GM13976 (cell line): Measurements from ENCODE around the gene LIPA.
"Not testable (repeated sequence)": the region's sequence is repeated elsewhere in the genome, so short reads cannot be mapped to it uniquely, and the experiment has no call there.

Source experiments
- DNase-seq: peaks from one replicate; pipeline ENCODE4 v3.0.0; 2012; ENCODE audit warnings: low spot score
- CTCF ChIP-seq: IDR thresholded peaks from 2 replicates; pipeline ENCODE4 v1.5.1; 2012; ENCODE audit warnings: borderline replicate concordance, mild to moderate bottlenecking; ENCODE audit not compliant: insufficient read depth; ENCODE audit errors: extremely low read depth, missing control alignments, control extremely low read depth
- in situ Hi-C: fragments of 300-500 bp; cut with MboI; formaldehyde crosslinking; loops from one replicate; pipeline ENCODE4 v1.12.0; 2022; ENCODE audit warnings: low sequenced_read_pairs, mixed read lengths, inconsistent platforms; ENCODE audit not compliant: unreplicated experiment

The LIPA gene

GRCh38 chr10:89206402-89207180 is 45.0 kb downstream of the LIPA start:
- in situ Hi-C loops, result no loop called here

GRCh38 chr10:89204621-89205185 is 46.9 kb downstream of the LIPA start:
- TF ChIP-seq CTCF, result no peak
- DNase-seq, result no peak
- in situ Hi-C loops, result no loop called here

More at GRCh38 chr10:89206402-89207180, 45.0 kb downstream of the LIPA start:
- TF ChIP-seq CTCF, result no peak
- DNase-seq, result peak; percentile 32

GRCh38 chr10:89203237-89203636 is 48.3 kb downstream of the LIPA start:
- no peak for DNase-seq
- no peak for TF ChIP-seq CTCF
- in situ Hi-C loops, result no loop called here

GRCh38 chr10:89202033-89202425 is 49.5 kb downstream of the LIPA start:
- in situ Hi-C loops, result no loop called here
- TF ChIP-seq CTCF, result no peak
- no peak for DNase-seq

GRCh38 chr10:89201345-89202032 is 50.1 kb downstream of the LIPA start:
- DNase-seq, result no peak
- in situ Hi-C loops, result no loop called here
- TF ChIP-seq CTCF, result no peak

GRCh38 chr10:89197473-89197872 is 54.1 kb downstream of the LIPA start:
- TF ChIP-seq CTCF, result no peak

GRCh38 chr10:89191301-89191700 is 60.3 kb downstream of the LIPA start:
- DNase-seq, in situ Hi-C loops: not testable (repeated sequence)

More at GRCh38 chr10:89197473-89197872, 54.1 kb downstream of the LIPA start:
- DNase-seq, result no peak
- in situ Hi-C loops, result no loop called here
